ENCODE results near the gene PCDHGC4. TPM values are rescaled to one million over a fixed set of nuclear protein-coding genes. Genes with fewer than 3 reads are reported as not detected.

PCDHGC4 gene
- total and polyA plus RNA-seq, 2 of the 8 experiments (the other 6 are each of a cell fraction or from before 2014, with no cell fraction given) = 2.1 to 2.4 TPM

GRCh38 chr5:141440341-141440740 is 44.5 kb upstream of the PCDHGC4 start (continued):
- TF ChIP-seq CHD7 (IDR thresholded peaks at IDR 0.05; ENCODE audit: insufficient replicate concordance, low read length) (no peak), E2F6 (IDR thresholded peaks at IDR 0.05) (no peak), TAF7 (optimal IDR thresholded peaks at IDR 0.05; ENCODE audit: borderline replicate concordance, low read depth, low read length) (no peak), SUZ12 (IDR thresholded peaks at IDR 0.05; ENCODE audit: low read length) (no peak), TBP (IDR thresholded peaks at IDR 0.05; ENCODE audit: low read depth, low read length) (no peak), TAF1 (IDR thresholded peaks at IDR 0.05; ENCODE audit: low read depth, low read length) (no peak), GTF2F1 (IDR thresholded peaks at IDR 0.05; ENCODE audit: borderline replicate concordance, low read depth, low read length) (no peak), POU5F1 (IDR thresholded peaks at IDR 0.05; ENCODE audit: low read depth, low read length) (no peak), HDAC2 (IDR thresholded peaks at IDR 0.05; ENCODE audit: borderline replicate concordance in 1 of 2, low read depth in 2 of 2, low read length in 2 of 2) (no peak), HDAC6 (IDR thresholded peaks at IDR 0.05; ENCODE audit: low read depth, low read length) (no peak)
